ENCODE measurements around the gene TEX261.

TEX261 gene

GRCh38 chr2:71004857-71005256 is 10.2 kb upstream of the TEX261 start:
- CTCF ChIA-PET = no interaction called here

DNA sequence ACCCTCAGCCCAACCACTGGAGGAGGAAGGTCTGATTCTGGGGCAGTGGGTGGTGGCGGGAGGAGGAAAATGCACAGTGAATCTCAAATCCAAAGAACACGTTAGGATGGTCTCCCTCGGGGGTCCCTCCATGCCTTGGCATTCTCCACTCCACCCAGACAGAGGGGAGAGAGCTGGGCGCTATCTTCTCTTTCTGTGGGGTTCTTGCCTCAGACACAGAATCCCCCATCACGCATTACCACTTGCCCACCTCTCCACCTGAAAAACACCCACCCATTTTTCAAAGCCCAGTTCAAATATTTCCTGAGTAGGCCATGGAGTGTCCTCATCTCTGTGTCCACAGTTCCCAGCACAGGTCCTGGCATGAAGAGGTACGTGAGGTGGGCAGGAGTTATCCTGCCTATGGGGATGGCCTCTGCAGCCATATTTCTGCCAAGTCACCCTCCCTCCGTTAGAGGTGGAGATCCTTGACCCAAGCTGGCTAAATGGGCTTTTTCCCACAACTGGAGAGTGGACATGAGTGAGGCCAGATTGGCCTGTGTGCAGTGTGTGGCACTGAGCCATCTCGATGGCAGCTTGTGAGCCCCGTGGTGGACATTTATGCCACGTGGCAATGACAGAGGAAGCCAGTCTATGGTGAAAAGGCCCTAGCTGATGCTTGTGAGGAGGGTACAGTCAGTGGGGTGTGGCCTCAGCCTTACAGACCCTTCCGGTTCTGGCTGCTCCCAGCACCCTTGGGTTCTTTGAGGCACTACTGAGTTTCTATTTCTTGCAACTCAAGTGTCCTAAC is 9.5 kb upstream of the TEX261 start:
- peak; percentile 3 for DNase-seq (ENCODE audit: extremely low spot score)
- CTCF ChIA-PET = no interaction called here
- TF ChIP-seq FOXM1 (IDR thresholded peaks at IDR 0.05; ENCODE audit: borderline replicate concordance) = no peak
- no peak for TF ChIP-seq TARDBP (IDR thresholded peaks at IDR 0.05)
- no peak for TF ChIP-seq ARNT (IDR thresholded peaks at IDR 0.05)
- TF ChIP-seq ZNF384 (IDR thresholded peaks at IDR 0.05) = no peak
- no peak for TF ChIP-seq FOXK2 (IDR thresholded peaks at IDR 0.05)
- POLR2A ChIA-PET = interaction anchor here (1.8 kb wide), 1 partner anchor 64 kb away, joined by 8 read pairs; the partner anchor contains the start of gene NAGK

More at GRCh38 chr2:71004857-71005256, 10.2 kb upstream of the TEX261 start:
- peak; percentile 2 for DNase-seq (ENCODE audit: extremely low spot score)
- POLR2A ChIA-PET = interaction anchor here (1.8 kb wide), 1 partner anchor 63 kb away, joined by 8 read pairs; the partner anchor contains the start of gene NAGK
- TF ChIP-seq NFRKB (IDR thresholded peaks at IDR 0.05) (no peak), CTBP1 (IDR thresholded peaks at IDR 0.05; ENCODE audit: borderline replicate concordance) (no peak), LEF1 (IDR thresholded peaks at IDR 0.05; ENCODE audit: borderline replicate concordance) (no peak), FOXA1 (IDR thresholded peaks at IDR 0.05) (no peak), FOXK2 (IDR thresholded peaks at IDR 0.05) (no peak), ELF4 (IDR thresholded peaks at IDR 0.05) (no peak)

DNA sequence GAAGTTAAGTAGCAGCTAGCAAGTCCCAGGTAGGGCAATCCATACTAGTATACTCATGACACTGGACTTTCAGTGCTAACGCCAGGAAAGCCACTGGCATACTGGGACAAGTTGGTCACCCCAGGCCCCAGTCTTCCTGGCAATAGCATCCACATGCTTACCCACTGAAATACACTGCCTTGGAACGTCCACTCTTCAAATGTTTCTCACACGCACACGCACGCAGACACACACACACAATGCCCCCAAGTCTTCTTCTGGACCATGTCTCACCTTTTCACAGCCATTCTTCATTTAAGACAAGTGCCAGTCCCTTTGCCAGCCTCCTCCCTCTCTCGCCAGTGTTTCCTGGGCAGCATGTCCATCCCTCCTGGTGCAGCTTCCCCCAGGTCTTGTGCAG is 8.7 kb upstream of the TEX261 start:
- CTCF ChIA-PET = no interaction called here
- TF ChIP-seq FOXA1 (IDR thresholded peaks at IDR 0.05) (no peak), TARDBP (IDR thresholded peaks at IDR 0.05) (no peak), L3MBTL2 (conservative IDR thresholded peaks at IDR 0.05) (no peak), ELF4 (IDR thresholded peaks at IDR 0.05) (no peak), SP1 (IDR thresholded peaks at IDR 0.05) (no peak), HDGF (IDR thresholded peaks at IDR 0.05; ENCODE audit: borderline replicate concordance) (no peak), NFRKB (IDR thresholded peaks at IDR 0.05) (no peak), BHLHE40 (IDR thresholded peaks at IDR 0.05; ENCODE audit: borderline replicate concordance) (no peak), ARNT (IDR thresholded peaks at IDR 0.05) (no peak)
- TF ChIP-seq, protein P1, sequence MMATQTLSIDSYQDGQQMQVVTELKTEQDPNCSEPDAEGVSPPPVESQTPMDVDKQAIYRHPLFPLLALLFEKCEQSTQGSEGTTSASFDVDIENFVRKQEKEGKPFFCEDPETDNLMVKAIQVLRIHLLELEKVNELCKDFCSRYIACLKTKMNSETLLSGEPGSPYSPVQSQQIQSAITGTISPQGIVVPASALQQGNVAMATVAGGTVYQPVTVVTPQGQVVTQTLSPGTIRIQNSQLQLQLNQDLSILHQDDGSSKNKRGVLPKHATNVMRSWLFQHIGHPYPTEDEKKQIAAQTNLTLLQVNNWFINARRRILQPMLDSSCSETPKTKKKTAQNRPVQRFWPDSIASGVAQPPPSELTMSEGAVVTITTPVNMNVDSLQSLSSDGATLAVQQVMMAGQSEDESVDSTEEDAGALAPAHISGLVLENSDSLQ (IDR thresholded peaks at IDR 0.05) = no peak
- POLR2A ChIA-PET = no interaction called here
- peak; percentile 2 for DNase-seq (ENCODE audit: extremely low spot score)

- peak; percentile 6 for DNase-seq (ENCODE audit: extremely low spot score)
- ChIA-PET POLR2A (interaction anchor here (0.5 to 2.5 kb wide), 3 partner anchors 17 to 127 kb away, joined by 3 to 19 read pairs (median 7); partner anchors contain the start of gene NAGK), CTCF (interaction anchor here (1.1 to 1.6 kb wide), 4 partner anchors 17 to 68 kb away, joined by 3 to 7 read pairs (median 4); partner anchors contain the start of gene NAGK)
- TF ChIP-seq CTBP1 (IDR thresholded peaks at IDR 0.05; ENCODE audit: borderline replicate concordance) (no peak), FOXK2 (IDR thresholded peaks at IDR 0.05) (no peak), ARNT (IDR thresholded peaks at IDR 0.05) (no peak), SUZ12 (IDR thresholded peaks at IDR 0.05) (no peak), LEF1 (IDR thresholded peaks at IDR 0.05; ENCODE audit: borderline replicate concordance) (no peak), NFRKB (IDR thresholded peaks at IDR 0.05) (no peak), ELF4 (IDR thresholded peaks at IDR 0.05) (no peak), TARDBP (IDR thresholded peaks at IDR 0.05) (no peak), FOXA1 (IDR thresholded peaks at IDR 0.05) (no peak), ZNF384 (IDR thresholded peaks at IDR 0.05) (no peak), HDGF (IDR thresholded peaks at IDR 0.05; ENCODE audit: borderline replicate concordance) (no peak), BHLHE40 (IDR thresholded peaks at IDR 0.05; ENCODE audit: borderline replicate concordance) (no peak), SP1 (IDR thresholded peaks at IDR 0.05) (no peak)
- TF ChIP-seq, protein P1 (IDR thresholded peaks at IDR 0.05) = no peak
Measured at GRCh38 chr2:71001981-71002570, 7.4 kb upstream of the TEX261 start.

DNA sequence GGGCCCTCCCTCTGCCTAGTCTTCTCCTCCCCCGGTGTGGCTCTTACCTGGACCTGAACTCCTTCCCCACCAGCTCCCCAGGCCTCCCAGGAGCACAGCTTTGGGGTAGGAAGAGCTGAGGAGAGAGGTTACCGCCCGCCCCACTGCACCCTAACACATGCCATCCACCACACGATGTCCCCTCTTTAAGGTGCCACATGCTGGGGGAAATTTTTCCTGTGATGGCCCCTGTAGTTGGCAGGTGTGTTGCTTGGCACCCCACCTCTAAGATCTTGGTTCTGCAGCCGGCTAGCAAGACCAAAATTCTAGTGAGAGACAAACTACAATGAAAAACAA is 6.9 kb upstream of the TEX261 start:
- TF ChIP-seq ARNT (IDR thresholded peaks at IDR 0.05) (no peak), HDGF (IDR thresholded peaks at IDR 0.05; ENCODE audit: borderline replicate concordance) (no peak), FOXM1 (IDR thresholded peaks at IDR 0.05; ENCODE audit: borderline replicate concordance) (no peak), BHLHE40 (IDR thresholded peaks at IDR 0.05; ENCODE audit: borderline replicate concordance) (no peak), ELF4 (IDR thresholded peaks at IDR 0.05) (no peak), FOXK2 (IDR thresholded peaks at IDR 0.05) (no peak), ZNF384 (IDR thresholded peaks at IDR 0.05) (no peak), LEF1 (IDR thresholded peaks at IDR 0.05; ENCODE audit: borderline replicate concordance) (no peak), SUZ12 (IDR thresholded peaks at IDR 0.05) (no peak)
- TF ChIP-seq, protein P1 (IDR thresholded peaks at IDR 0.05) = no peak
- POLR2A ChIA-PET = interaction anchor here (0.5 to 2.5 kb wide), 5 partner anchors 16 to 544 kb away, joined by 3 to 19 read pairs (median 5); partner anchors contain the start of genes MPHOSPH10 and NAGK

More for the DNA sequence above, 6.9 kb upstream of the TEX261 start:
- DNase-seq (ENCODE audit: extremely low spot score) = no peak
- CTCF ChIA-PET = interaction anchor here (0.5 to 1.6 kb wide), 11 partner anchors 17 to 399 kb away, joined by 3 to 7 read pairs (median 3); partner anchors contain the start of gene NAGK
